Epithelial cell of esophagus (primary cell): ENCODE results near the gene N4BP3.
A peak's percentile ranks its signal among the peaks of the same experiment; 100 is the strongest.

Experiments used
- DNase-seq: peaks from one replicate; pipeline ENCODE4 v3.0.0; 2010; ENCODE audit warnings: low read depth
- H3K4me3 ChIP-seq: 2 replicates; pipeline ENCODE4 v1.5.1; 2011; ENCODE audit warnings: mild to moderate bottlenecking, low read length, control low read depth
- TF ChIP-seq, protein P1 (sequence below): IDR thresholded peaks from 2 replicates; pipeline ENCODE4 v1.5.1; 2011; ENCODE audit warnings: low read depth, mild to moderate bottlenecking, low read length, control low read depth, inconsistent platforms; ENCODE audit not compliant: insufficient read depth; ENCODE audit errors: missing control alignments

Gene N4BP3

DNA sequence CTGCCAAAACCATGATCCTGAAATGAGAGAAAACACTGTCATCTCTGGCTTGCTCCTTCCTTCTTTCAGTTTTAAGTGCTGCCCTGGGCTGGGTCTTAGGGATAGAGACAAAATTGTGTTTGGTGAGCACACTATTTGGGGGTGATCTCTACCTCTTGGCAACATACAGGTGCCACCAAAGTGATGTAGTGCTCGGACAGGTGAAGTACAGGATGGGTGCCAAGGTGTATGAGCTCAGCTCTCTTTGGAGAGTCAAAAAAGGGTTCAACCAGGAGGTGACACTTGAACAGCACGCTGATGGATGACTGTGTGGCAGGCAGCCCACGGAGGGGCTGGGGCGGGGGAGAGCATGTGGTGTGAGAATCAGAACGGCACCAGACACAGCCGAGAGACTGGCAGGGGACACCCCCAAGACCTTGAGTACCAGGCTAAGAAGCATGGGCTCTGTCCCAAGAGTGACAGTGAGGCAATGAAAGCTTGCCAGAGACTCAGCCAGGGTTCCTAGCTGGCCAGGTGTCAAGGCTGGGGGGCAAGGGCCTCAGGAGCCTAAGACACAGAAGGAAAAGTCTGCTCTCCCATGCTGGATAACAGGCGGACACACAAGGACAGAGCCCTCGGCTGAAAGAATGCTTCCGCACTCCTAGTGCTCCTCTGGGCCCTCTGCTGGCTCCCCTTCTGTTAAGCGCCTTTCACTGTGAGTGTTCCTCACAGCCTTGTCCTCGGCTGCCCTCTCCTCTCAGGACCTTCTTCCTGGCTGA, 37.8 kb downstream of the N4BP3 start:
- DNase-seq = no peak
- no peak overlapping the region for H3K4me3 ChIP-seq
- TF ChIP-seq, protein P1, sequence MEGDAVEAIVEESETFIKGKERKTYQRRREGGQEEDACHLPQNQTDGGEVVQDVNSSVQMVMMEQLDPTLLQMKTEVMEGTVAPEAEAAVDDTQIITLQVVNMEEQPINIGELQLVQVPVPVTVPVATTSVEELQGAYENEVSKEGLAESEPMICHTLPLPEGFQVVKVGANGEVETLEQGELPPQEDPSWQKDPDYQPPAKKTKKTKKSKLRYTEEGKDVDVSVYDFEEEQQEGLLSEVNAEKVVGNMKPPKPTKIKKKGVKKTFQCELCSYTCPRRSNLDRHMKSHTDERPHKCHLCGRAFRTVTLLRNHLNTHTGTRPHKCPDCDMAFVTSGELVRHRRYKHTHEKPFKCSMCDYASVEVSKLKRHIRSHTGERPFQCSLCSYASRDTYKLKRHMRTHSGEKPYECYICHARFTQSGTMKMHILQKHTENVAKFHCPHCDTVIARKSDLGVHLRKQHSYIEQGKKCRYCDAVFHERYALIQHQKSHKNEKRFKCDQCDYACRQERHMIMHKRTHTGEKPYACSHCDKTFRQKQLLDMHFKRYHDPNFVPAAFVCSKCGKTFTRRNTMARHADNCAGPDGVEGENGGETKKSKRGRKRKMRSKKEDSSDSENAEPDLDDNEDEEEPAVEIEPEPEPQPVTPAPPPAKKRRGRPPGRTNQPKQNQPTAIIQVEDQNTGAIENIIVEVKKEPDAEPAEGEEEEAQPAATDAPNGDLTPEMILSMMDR = no peak

DNA sequence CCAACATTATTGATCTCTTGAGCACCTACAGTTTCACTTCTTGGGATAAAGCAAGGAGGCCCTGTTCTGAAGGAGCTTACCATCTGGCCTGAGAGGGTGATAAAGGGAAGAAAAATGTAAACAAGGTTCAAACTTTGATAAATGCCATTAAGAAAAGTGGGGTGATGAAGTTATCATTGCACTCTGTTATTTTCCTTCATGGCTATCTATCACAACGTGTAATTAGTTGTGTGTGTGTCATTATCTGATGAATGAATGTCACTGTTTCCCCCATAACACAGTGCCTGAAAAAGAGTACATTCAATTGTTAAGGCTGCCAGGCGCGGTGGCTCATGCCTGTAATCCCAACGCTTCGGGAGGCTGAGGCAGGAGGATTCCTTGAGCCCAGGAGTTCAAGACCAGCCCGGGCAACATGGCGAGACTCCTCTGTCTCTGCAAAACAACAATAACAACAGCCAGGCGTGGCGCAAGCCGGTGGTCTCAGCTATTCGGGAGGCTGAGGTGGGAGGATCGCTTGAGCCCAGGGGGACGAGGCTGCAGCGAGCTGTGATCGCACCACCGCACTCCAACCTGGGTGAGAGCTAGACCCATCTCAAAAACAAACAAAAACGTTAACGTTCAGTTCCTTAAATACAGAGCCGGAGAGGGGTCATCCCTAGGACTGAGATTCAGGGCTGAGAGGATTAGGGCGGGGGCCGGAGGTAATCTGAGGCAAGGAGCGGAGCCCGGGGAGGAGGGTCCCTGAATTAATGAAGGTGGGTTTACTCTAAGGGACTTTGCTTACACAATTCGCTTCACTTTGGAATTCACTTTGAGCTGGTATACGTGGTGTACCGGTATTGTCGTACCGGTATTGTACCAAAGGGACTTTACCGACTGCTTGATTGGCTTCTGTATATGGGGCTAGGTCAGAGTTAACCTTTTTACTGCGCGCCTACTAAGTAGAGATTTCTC, 39.4 kb downstream of the N4BP3 start:
- peak overlapping the region; percentile 69 for H3K4me3 ChIP-seq
- DNase-seq = no peak
- TF ChIP-seq, protein P1 = no peak

DNA sequence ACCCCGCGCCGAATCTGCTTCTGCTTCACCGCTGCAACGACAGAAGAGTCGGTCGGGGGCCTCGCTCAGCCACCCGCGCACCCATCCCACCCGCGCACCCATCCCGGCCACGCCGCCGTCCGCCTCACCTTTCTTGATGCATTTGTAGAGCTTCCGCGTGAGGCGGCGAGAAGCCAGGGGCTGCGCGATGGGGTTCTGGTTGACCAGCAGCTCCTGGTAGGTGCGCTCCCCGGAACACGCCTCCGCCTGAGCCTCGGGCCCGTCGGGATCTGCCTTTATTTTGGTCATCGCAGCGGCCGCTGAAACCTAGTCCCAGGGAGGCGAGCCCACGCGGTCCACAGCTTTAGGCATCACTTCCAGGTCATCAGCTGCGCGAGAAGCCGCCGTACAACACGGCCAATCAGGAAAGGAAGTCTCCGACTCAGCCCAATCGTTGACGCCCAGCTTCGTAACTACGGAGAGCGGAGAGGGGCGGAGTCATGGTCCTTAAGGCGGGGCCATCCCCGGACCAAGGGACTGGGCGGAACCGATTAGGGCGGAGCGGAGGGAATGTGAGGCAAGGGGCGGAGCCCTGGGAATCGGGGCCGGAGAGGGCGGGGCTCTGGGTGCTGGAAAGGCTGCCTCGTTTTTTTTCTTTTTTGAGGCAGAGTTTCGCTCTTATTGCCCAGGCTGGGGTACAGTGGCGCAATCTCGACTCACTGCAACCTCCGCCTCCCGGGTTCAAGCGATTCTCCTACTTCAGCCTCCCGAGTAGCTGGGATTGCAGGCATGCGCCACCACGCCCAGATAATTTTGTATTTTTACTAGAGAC, 40.4 kb downstream of the N4BP3 start, which contains the start of gene NHP2:
NHP2 (minus strand) TSS at position 356 of the 811 bp plus-strand sequence; CDS start at position 288, 68 bp downstream.
- peak within 1 kb of the TSS; percentile 69 for H3K4me3 ChIP-seq
- DNase-seq = peak; percentile 100
- TF ChIP-seq, protein P1 = no peak

DNA sequence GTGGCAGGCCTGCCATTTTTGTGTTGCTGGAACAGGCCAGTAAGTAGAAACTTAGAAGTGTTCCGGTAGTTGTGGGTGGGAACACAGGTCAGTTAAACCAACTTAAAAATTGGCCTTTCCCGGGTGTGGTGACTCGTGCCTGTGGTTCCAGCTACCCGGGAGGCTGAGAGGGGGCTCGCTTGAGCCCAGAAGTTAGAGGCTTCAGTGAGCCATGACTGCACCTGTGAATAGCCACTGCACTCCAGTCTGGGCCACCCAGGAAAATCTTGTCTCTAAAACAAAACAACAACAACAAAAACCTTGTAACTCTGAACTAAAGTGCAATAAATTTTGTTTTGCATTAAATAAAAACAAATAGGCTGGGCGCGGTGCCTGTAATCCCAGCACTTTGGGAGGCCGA, 41.7 kb downstream of the N4BP3 start:
- no peak overlapping the region for H3K4me3 ChIP-seq
- TF ChIP-seq, protein P1 = no peak
- DNase-seq = no peak

DNA sequence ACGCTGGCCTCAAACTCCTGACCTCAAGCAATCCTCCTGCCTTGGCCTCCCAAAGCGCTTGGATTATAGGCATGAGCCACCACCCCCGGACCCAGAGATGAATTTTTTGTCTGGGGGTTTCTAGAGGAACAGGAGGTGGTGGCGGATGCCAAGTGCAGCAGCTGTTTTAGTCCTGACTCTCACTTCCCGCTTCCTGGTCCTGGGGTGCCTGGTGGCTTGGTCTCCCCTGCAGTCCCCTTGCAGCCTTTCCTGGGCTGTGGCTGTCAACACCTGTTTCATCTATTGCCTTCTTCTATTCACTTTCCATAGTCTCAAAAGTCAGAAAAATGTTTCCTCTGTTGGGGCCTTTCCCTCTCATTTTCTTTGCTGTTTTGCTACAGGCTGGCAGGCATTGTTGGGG, 46.8 kb downstream of the N4BP3 start:
- TF ChIP-seq, protein P1 = no peak
- H3K4me3 ChIP-seq = no peak overlapping the region
- no peak for DNase-seq

DNA sequence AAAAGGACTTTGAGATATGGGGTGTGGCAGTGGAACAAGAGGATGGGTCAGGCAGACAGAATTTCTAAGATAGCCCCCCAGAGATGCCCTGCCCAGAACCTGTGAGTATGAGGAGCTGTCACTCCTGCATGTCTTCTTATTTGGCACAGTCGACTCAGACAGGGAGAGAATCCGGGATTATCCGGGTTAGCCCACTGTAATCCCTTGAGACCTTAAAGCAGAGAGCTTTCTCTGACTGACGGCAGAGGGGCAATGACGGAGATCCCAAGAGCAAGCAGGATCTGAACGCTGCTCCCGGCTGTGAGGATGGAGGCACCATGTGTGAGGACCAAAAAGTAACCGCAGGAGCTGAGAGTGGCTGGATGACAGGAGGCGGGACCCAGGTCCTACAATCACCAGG, 49.1 kb downstream of the N4BP3 start:
- TF ChIP-seq, protein P1 = no peak
- H3K4me3 ChIP-seq = no peak overlapping the region
- DNase-seq = no peak
